Vagina (tissue), 2 donors: Measurements from ENCODE around the gene XPA. TPM values are rescaled to one million over a fixed set of nuclear protein-coding genes. Genes with fewer than 3 reads are reported as not detected.

Source experiments
- DNase-seq, 2 donors: peaks; one replicate each; pipeline ENCODE4 v3.0.0-alpha.2; 2017; ENCODE audit errors: extremely low spot score in 2 of 2
- H3K27ac ChIP-seq: fragments of 200-600 bp; sonication (generic); one replicate; pipeline ENCODE4 v1.5.1; 2019
- H3K27me3 ChIP-seq: fragments of 200-600 bp; sonication (generic); one replicate; pipeline ENCODE4 v1.5.1; 2019
- H3K36me3 ChIP-seq, 2 donors: fragments of 200-600 bp; sonication (generic); one replicate each; pipeline ENCODE4 v1.5.1; 2017 to 2019
- H3K4me1 ChIP-seq: fragments of 200-600 bp; sonication (generic); one replicate; pipeline ENCODE4 v1.5.1; 2019
- H3K4me3 ChIP-seq, 2 donors: fragments of 200-600 bp; sonication (generic); 1 replicate in 1 of 2; 2 replicates in 1 of 2; pipeline ENCODE4 v1.5.1; 2016 to 2019
- H3K9me3 ChIP-seq: fragments of 200-600 bp; sonication (generic); one replicate; pipeline ENCODE4 v1.5.1; 2019
- CTCF ChIP-seq, 3 experiments: fragments of 450-650 bp in 2 of 3; fragments of 200-600 bp in 1 of 3; sonication (generic) in 1 of 3; IDR thresholded peaks; one replicate each; pipeline ENCODE4 v1.5.1; 2017 to 2019; ENCODE audit warnings: antibody characterized with exemption in 3 of 3, mild to moderate bottlenecking in 2 of 3, moderate library complexity in 2 of 3
- POLR2A ChIP-seq, 2 donors: fragments of 450-650 bp; IDR thresholded peaks; one replicate each; pipeline ENCODE4 v1.6.1; 2017; ENCODE audit warnings: antibody characterized with exemption in 2 of 2, mild to moderate bottlenecking in 2 of 2, moderate library complexity in 2 of 2
- POLR2AphosphoS5 ChIP-seq, 2 donors: sonication (generic); formaldehyde crosslinking; IDR thresholded peaks; one replicate each; pipeline ENCODE4 v1.9.0; 2017; ENCODE audit warnings: antibody characterized with exemption in 2 of 2, mild to moderate bottlenecking in 2 of 2, low read depth in 1 of 2; ENCODE audit not compliant: insufficient read depth in 1 of 2
- intact Hi-C: fragments of 100-400 bp; cut with DNase I; formaldehyde crosslinking; loops from one replicate; pipeline ENCODE4 v1.15.1; 2023
- total RNA-seq: library from RNA; depleted of rRNA; stranded (reverse); fragments of >200 nt; gene quantifications from one replicate; pipeline ENCODE4 v1.2.3, GENCODE V29; 2016

XPA gene
- total RNA-seq, 1 donor from 2014 or later = 16.7 TPM

- TF ChIP-seq POLR2AphosphoS5 (IDR thresholded peaks at IDR 0.05; ENCODE audit: insufficient read depth in 1 of 2, low read depth in 1 of 2) (no peak), CTCF (IDR thresholded peaks at IDR 0.05) (no peak), POLR2A (IDR thresholded peaks at IDR 0.05) (no peak)
- Histone ChIP-seq H3K27ac (no peak overlapping the region), H3K27me3 (no peaks in the 10 kb centered on the region), H3K9me3 (no peaks in the 10 kb centered on the region), H3K4me3 (no peak overlapping the region), H3K4me1 (no peaks in the 10 kb centered on the region), H3K36me3 (peaks cover 0 to 74% of the 10 kb centered on the region in 2 donors)
- no peak for DNase-seq
- intact Hi-C loops = no loop called here
Measured at GRCh38 chr9:97659771-97660170, 37.4 kb downstream of the XPA start.

- Histone ChIP-seq H3K36me3 (peaks cover 0 to 71% of the 10 kb centered on the region in 2 donors), H3K9me3 (no peaks in the 10 kb centered on the region), H3K4me1 (no peaks in the 10 kb centered on the region), H3K27ac (no peak overlapping the region), H3K27me3 (no peaks in the 10 kb centered on the region), H3K4me3 (no peak overlapping the region)
- no peak for DNase-seq
- TF ChIP-seq POLR2A (IDR thresholded peaks at IDR 0.05) (no peak), CTCF (IDR thresholded peaks at IDR 0.05) (no peak), POLR2AphosphoS5 (IDR thresholded peaks at IDR 0.05; ENCODE audit: insufficient read depth in 1 of 2, low read depth in 1 of 2) (no peak)
- intact Hi-C loops = no loop called here
Measured at GRCh38 chr9:97658707-97659106, 38.4 kb downstream of the XPA start.

- no peak for DNase-seq
- intact Hi-C loops = no loop called here
- H3K4me1 ChIP-seq = no peaks in the 10 kb centered on the region
- no peak overlapping the region for H3K4me3 ChIP-seq
- H3K27ac ChIP-seq = no peak overlapping the region
- H3K9me3 ChIP-seq = no peaks in the 10 kb centered on the region
- TF ChIP-seq POLR2AphosphoS5 (IDR thresholded peaks at IDR 0.05; ENCODE audit: insufficient read depth in 1 of 2, low read depth in 1 of 2) (no peak), CTCF (IDR thresholded peaks at IDR 0.05) (no peak), POLR2A (IDR thresholded peaks at IDR 0.05) (no peak)
- H3K27me3 ChIP-seq = no peaks in the 10 kb centered on the region
- H3K36me3 ChIP-seq = peaks cover 0 to 55% of the 10 kb centered on the region in 2 donors
Measured at GRCh38 chr9:97651646-97652045, 45.5 kb downstream of the XPA start.

- Histone ChIP-seq H3K9me3 (no peaks in the 10 kb centered on the region), H3K4me1 (no peaks in the 10 kb centered on the region), H3K4me3 (no peak overlapping the region), H3K27ac (no peak overlapping the region), H3K36me3 (peaks cover 0 to 57% of the 10 kb centered on the region in 2 donors), H3K27me3 (no peaks in the 10 kb centered on the region)
- intact Hi-C loops = no loop called here
- TF ChIP-seq CTCF (IDR thresholded peaks at IDR 0.05) = no peak
- TF ChIP-seq POLR2AphosphoS5 (IDR thresholded peaks at IDR 0.05; ENCODE audit: insufficient read depth in 1 of 2, low read depth in 1 of 2) = no peak
- no peak for TF ChIP-seq POLR2A (IDR thresholded peaks at IDR 0.05)
- DNase-seq = no peak
Measured at GRCh38 chr9:97647996-97648395, 49.1 kb downstream of the XPA start.

- peaks cover 0 to 51% of the 10 kb centered on the region in 2 donors for H3K36me3 ChIP-seq
Measured at GRCh38 chr9:97645720-97646119, 51.4 kb downstream of the XPA start.

More at GRCh38 chr9:97645720-97646119, 51.4 kb downstream of the XPA start:
- Histone ChIP-seq H3K27me3 (no peaks in the 10 kb centered on the region), H3K27ac (no peak overlapping the region), H3K4me1 (no peaks in the 10 kb centered on the region), H3K9me3 (no peaks in the 10 kb centered on the region), H3K4me3 (no peak overlapping the region)
- TF ChIP-seq CTCF (IDR thresholded peaks at IDR 0.05) (no peak), POLR2AphosphoS5 (IDR thresholded peaks at IDR 0.05; ENCODE audit: insufficient read depth in 1 of 2, low read depth in 1 of 2) (no peak), POLR2A (IDR thresholded peaks at IDR 0.05) (no peak)
- DNase-seq = no peak
- intact Hi-C loops = no loop called here
